T-helper 17 cell (primary cell): ENCODE results near the gene SP140. TPM values are rescaled to one million over a fixed set of nuclear protein-coding genes. Genes with fewer than 3 reads are reported as not detected.
"Not testable (repeated sequence)": the region's sequence is repeated elsewhere in the genome, so short reads cannot be mapped to it uniquely, and the experiment has no call there.

Experiments used
- ATAC-seq: fragments of 150-1000 bp; cut with Tn5 transposase; 2 replicates; pipeline ENCODE4 v1.10.0; 2021; ENCODE audit warnings: mild to moderate bottlenecking, moderate library complexity
- DNase-seq, 3 donors: peaks; one replicate each; pipeline versions ENCODE4 v3.0.0 to v3.0.0-alpha.2; 2020 to 2021
- H3K9me3 ChIP-seq: one replicate; pipeline ENCODE4 v1.7.0; 2013; ENCODE audit warnings: low read length, mild to moderate bottlenecking; ENCODE audit not compliant: control insufficient read depth, poor library complexity, severe bottlenecking
- H3K27ac Mint-ChIP-seq: one replicate; pipeline ENCODE4 v1.8.0; 2022; ENCODE audit warnings: mild to moderate bottlenecking, moderate library complexity, mixed read lengths
- H3K27me3 Mint-ChIP-seq: one replicate; pipeline ENCODE4 v1.8.0; 2022; ENCODE audit warnings: mixed read lengths
- H3K36me3 Mint-ChIP-seq: one replicate; pipeline ENCODE4 v1.8.0; 2022; ENCODE audit warnings: low read depth, mixed read lengths
- H3K4me1 Mint-ChIP-seq: one replicate; pipeline ENCODE4 v1.8.0; 2022; ENCODE audit warnings: mild to moderate bottlenecking, mixed read lengths
- H3K4me3 Mint-ChIP-seq: one replicate; pipeline ENCODE4 v1.8.0; 2022; ENCODE audit warnings: mild to moderate bottlenecking, moderate library complexity, mixed read lengths
- total RNA-seq, 4 donors: library from RNA in 2 of 4; stranded (reverse) in 2 of 4; gene quantifications; one replicate each; pipeline ENCODE4 v1.2.3 and lab custom pipeline; 2022 to 2026

Gene SP140
- total RNA-seq, 2 donors from 2014 or later = 67.2 to 68.2 TPM

DNA sequence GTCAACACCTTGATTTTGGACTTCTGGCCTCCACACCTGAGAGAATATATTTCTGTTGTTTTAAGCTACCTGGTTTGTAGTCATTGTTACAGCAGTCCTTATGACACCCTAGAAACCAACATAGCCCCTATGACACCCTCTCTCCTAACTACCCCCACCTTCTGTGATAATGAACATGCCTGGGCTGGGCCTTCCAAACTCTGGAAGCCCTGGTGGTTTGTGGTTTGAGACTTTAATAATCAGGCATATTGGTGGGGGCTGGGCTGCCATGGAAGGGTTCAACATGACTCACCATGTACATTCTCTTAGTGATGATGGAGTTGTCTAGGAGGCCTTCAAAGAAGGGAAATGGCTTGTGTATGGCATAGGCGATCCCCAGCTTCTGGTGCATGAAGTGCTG, 9.0 kb upstream of the SP140 start:
- Mint-ChIP-seq H3K36me3 (peaks cover 23% of the 10 kb centered on the region), H3K27me3 (no peaks in the 10 kb centered on the region), H3K27ac (no peak overlapping the region), H3K4me1 (peaks cover 50% of the 10 kb centered on the region), H3K4me3 (no peak overlapping the region)
- H3K9me3 ChIP-seq = no peaks in the 10 kb centered on the region
- DNase-seq (no peak), ATAC-seq (no peak)

DNA sequence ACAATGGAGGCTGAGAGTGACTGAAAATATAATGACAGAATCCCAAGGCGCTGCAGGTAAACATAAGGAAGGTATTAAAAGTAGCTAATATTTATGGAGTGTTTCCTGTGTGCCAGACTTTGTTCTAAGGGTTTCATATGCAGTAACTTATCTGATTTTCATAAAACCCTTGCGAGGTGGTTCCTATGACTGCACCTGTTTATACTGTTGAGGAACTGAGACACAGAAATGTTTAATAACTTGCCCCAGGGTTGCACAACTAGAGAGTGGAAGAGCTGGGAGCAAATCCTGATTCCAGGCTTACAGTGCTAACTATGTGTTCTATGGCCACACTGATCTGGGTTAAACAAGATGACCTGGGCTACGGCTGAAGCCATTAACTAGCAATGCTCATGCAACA, 8.1 kb upstream of the SP140 start:
- Mint-ChIP-seq H3K4me1 (peaks cover 49% of the 10 kb centered on the region), H3K4me3 (peak overlapping the region; percentile 92)
- ATAC-seq = no peak

DNA sequence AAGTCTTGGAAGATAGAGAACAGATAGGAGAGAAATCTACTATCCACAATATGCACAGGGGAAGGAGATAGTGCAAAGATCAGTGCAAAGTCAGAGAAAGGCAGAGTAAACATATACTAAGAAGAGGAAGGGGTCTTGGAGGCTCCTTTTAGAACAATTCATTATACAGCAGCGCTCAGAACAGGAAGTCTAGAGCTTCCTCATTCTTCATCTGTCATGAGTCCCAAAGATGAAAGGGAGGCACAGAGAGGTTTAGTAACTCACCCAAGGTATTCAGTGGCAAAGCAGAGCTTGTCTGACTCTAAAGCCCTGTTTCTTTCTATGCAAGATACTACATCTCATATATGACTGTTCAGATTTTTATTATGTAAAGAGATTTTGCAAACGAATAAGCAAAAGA, 7.1 kb upstream of the SP140 start:
- peaks cover 19% of the 10 kb centered on the region for H3K36me3 Mint-ChIP-seq
- H3K4me1 Mint-ChIP-seq = peaks cover 51% of the 10 kb centered on the region
- peak overlapping the region; percentile 92 for H3K4me3 Mint-ChIP-seq
- H3K27me3 Mint-ChIP-seq = no peaks in the 10 kb centered on the region
- DNase-seq (no peak), ATAC-seq (peak; percentile 36)
- no peaks in the 10 kb centered on the region for H3K9me3 ChIP-seq
- H3K27ac Mint-ChIP-seq = peak overlapping the region; percentile 97

More for the DNA sequence above, 8.1 kb upstream of the SP140 start:
- no peaks in the 10 kb centered on the region for H3K27me3 Mint-ChIP-seq
- no peaks in the 10 kb centered on the region for H3K9me3 ChIP-seq
- no peak for DNase-seq
- H3K27ac Mint-ChIP-seq = peak overlapping the region; percentile 97
- peaks cover 19% of the 10 kb centered on the region for H3K36me3 Mint-ChIP-seq

DNA sequence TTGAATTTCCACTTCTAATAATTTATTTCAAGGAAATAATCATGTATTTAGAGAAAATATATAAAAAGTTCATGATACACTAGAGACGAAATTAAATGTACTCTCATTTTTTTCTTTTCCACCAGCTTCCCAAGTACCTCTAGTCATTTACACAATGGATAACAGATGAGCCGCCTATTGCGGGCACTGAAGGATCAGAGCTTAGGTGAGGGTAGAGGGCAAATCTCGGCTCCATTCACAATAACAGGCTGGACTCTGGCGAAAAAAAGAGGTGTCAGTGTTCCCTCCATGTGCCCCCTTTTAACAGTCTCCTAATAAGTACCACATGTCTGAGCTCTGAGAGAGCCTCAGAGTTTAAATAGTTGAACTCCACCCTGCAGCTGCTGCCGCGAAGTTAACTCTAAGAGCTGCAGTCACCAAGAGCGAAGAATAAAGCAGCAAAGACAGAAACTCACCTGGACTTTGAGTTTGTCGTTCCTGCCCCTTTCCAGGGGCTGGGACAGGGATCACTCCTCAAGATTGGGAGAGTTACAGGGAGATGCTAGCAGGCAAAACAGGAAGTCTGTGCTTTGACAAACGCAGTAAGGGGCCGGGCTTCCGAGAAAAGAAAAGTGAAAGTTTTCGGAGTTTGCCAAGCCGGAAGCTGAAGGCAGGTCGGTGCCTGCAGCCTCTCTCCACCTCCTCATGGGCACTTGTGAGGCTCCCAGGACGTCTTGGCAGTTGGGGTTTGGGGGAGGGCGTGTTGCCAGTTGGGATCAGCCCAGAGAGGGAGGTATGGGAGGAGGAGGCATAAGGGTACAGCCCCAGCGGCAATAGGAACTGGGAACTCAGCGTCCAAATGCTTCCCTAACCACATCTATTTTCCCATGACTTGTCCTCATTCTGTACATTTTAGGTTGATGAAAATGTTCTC, 5.9 kb upstream of the SP140 start, which contains the start of gene SP110:
SP110 (minus strand) TSS at position 566 of the 913 bp plus-strand sequence. CDS start 3,057 bp downstream, outside the sequence.
- Mint-ChIP-seq H3K4me1 (peaks cover 50% of the 10 kb centered on the region), H3K4me3 (peak within 1 kb of the TSS; percentile 98), H3K36me3 (peaks cover 11% of the 10 kb centered on the region), H3K27ac (peak within 1 kb of the TSS; percentile 97), H3K27me3 (no peaks in the 10 kb centered on the region)
- H3K9me3 ChIP-seq = no peaks in the 10 kb centered on the region
- DNase-seq (peak; percentile 40 to 60 (median 51)), ATAC-seq (peak; percentile 92)

DNA sequence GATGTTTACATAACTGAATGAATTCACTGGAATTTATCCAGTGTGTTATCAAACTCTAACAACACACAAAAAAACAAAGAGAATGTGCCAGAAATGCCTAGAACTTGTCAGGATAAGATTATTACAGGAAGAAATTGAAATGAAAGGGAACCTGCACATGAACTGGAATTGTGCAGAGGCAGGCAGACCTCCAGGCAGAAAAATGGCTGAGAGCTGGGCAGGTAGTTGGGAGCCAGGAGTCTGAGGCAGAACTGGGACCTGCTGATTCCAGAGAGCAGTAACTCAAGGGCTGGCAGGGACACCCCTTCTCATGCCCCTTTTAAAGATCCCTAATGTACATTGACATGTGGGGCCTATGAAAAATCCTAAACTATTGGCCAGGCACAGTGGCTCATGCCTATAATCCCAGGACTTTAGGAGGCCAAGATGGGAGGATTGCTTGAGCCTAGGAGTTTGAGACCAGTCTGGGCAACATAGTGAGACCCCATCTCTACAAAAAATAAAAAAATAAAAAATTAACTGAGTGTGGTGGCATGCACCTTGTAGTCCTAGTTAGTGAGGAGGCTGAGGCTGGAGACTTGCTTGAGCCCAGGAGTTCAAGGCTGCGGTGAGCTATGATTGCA, 5.1 kb upstream of the SP140 start:
- DNase-seq = no peak
- Mint-ChIP-seq H3K27me3 (no peaks in the 10 kb centered on the region), H3K4me3 (peak overlapping the region; percentile 98), H3K27ac (peak overlapping the region; percentile 97), H3K4me1 (peaks cover 55% of the 10 kb centered on the region), H3K36me3 (peaks cover 8% of the 10 kb centered on the region)
- H3K9me3 ChIP-seq = no peaks in the 10 kb centered on the region
- no peak for ATAC-seq

DNA sequence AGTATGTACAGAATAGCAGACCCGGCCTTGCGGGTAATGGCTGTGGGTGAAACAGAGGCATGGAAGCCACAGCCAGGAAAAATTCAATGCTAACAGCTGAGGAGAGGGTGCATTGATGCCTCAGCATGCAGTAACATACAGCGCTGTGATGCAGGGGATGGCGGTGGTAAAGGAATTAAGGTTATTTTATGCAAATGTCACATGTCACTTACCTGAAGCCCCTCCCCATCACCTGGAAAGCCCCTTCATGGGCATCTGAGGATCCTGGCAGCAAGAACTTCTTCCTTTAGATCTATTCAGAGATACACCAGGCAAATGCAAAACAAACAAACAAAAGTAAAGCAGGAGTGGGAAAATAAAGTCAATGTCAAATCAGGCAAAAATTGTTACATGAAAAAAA, 4.0 kb upstream of the SP140 start:
- H3K4me3 Mint-ChIP-seq = no peak overlapping the region

DNA sequence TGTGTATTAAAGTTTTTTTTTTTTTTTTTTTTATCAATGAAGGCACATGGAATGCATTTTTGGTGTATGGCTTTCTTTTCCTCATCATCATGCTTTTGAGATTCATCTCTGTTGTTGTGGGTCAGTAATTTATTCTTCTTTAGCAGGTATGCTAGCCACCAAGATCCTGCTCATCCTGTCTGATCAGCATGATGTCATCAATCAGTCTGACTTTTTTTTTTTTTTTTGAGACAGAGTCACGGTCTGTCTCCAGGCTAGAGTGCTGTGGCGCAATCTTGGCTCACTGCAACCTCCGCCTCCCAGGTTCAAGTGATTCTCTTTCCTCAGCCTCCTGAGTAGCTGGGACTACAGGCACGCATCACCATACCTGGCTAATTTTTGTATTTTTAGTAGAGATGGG, 2.7 kb upstream of the SP140 start:
- not testable (repeated sequence) for H3K27ac Mint-ChIP-seq, ATAC-seq, H3K4me3 Mint-ChIP-seq, DNase-seq, H3K9me3 ChIP-seq, H3K27me3 Mint-ChIP-seq, H3K36me3 Mint-ChIP-seq
- peaks cover 60% of the 10 kb centered on the region for H3K4me1 Mint-ChIP-seq

More for the DNA sequence above, 4.0 kb upstream of the SP140 start:
- DNase-seq (no peak), ATAC-seq (no peak)
- H3K27me3 Mint-ChIP-seq = no peaks in the 10 kb centered on the region
- peaks cover 59% of the 10 kb centered on the region for H3K4me1 Mint-ChIP-seq
- no peak overlapping the region for H3K27ac Mint-ChIP-seq
- peaks cover 5% of the 10 kb centered on the region for H3K36me3 Mint-ChIP-seq
- H3K9me3 ChIP-seq = no peaks in the 10 kb centered on the region

DNA sequence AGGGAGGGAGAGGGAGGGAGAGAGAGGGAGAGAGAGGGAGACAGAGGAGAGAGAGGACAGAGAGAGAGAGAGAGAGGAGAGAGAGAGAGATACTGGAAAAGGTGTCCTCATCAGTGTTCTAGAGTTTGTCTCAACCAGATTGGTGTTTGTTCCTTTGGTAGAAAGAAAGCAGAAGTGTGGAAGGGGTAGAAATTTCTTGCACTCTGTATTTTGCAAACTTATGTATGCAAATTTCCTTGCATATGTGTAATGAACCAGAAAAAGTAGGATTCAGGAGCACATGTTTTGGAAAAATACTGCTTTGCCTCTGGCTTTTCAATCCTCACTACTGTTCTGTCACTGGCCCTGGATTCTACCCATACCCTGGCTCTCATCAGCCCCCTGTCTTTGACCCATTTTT, 1.1 kb upstream of the SP140 start:
- ATAC-seq (no peak), DNase-seq (no peak)
- Mint-ChIP-seq H3K36me3 (peaks cover 2% of the 10 kb centered on the region), H3K4me3 (no peak overlapping the region), H3K4me1 (peaks cover 60% of the 10 kb centered on the region), H3K27me3 (no peaks in the 10 kb centered on the region), H3K27ac (peak overlapping the region; percentile 99)
- no peaks in the 10 kb centered on the region for H3K9me3 ChIP-seq

DNA sequence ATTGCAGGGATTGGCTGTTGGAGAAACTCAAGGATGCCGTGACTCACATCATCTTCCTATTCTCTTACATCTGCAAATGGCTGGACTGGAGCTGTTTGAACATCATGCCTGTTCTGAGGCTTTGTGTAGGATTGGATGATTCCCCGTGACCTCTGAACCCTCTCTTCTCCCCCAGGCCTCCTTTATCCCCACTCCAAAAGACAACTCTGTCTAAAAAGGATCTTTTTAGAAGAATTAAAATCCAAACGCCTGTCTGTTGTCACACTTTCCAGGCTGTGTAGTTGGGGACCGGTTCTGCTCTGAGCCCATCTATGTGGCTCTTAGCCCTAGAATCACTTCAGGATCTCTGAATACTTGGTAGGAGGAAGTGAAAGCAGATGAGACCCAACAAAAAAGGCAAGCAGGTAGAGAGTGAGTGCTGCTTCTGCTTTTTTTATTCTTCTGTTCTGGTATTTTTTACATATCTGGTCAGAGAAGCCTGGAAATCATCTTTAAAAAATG, 565 bp downstream of the SP140 start:
- Mint-ChIP-seq H3K4me1 (peaks cover 60% of the 10 kb centered on the region), H3K27ac (peak overlapping the region; percentile 99), H3K27me3 (no peaks in the 10 kb centered on the region), H3K4me3 (peak overlapping the region; percentile 94), H3K36me3 (peaks cover 4% of the 10 kb centered on the region)
- DNase-seq = no peak
- peak; percentile 49 for ATAC-seq
- H3K9me3 ChIP-seq = no peaks in the 10 kb centered on the region

DNA sequence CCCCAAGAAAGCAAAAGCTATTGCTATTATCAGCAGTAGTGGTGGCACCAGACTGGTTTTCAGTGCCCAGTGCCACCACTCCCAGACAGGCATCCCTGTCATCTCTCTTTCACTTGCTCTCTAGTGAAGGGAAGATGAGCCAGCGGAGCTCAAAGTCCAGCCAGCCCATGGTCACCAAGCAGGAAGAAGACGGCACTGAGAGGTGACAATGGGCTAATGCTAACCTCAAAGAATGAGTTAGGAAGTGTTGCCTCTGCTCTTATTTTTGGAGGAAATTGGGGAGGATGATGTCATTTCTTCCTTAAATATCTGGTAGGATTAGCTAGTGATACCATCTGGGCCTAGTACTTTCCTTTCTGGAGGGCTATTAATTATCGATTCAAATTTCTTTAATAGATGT, 1.7 kb downstream of the SP140 start:
- Mint-ChIP-seq H3K4me3 (peak overlapping the region; percentile 84), H3K36me3 (peaks cover 7% of the 10 kb centered on the region), H3K4me1 (peaks cover 59% of the 10 kb centered on the region), H3K27ac (peak overlapping the region; percentile 93), H3K27me3 (no peaks in the 10 kb centered on the region)
- ATAC-seq (no peak), DNase-seq (no peak)
- no peaks in the 10 kb centered on the region for H3K9me3 ChIP-seq

DNA sequence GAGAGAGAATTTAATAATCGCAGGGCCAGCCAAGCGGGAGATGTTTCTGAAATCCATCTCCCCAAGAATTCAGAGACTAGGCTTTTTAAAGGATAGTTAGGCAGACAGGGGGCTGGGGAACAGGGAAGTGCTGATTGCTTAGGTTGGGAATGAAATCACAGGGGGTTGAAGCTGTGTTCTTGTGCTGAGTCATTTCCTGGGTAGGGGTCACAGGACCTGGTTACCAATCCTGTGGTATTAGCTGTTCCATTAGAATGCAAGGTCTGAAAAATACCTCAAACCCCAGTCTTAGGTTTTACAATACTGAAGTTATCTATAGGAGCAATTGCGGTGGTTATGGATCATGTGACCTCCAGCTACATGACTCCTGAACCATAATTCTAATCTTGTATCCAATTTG, 4.6 kb downstream of the SP140 start:
- Mint-ChIP-seq H3K27me3 (no peaks in the 10 kb centered on the region), H3K4me1 (peaks cover 55% of the 10 kb centered on the region), H3K4me3 (peak overlapping the region; percentile 1), H3K36me3 (peaks cover 7% of the 10 kb centered on the region), H3K27ac (peak overlapping the region; percentile 93)
- no peaks in the 10 kb centered on the region for H3K9me3 ChIP-seq
- ATAC-seq = no peak
- no peak for DNase-seq

DNA sequence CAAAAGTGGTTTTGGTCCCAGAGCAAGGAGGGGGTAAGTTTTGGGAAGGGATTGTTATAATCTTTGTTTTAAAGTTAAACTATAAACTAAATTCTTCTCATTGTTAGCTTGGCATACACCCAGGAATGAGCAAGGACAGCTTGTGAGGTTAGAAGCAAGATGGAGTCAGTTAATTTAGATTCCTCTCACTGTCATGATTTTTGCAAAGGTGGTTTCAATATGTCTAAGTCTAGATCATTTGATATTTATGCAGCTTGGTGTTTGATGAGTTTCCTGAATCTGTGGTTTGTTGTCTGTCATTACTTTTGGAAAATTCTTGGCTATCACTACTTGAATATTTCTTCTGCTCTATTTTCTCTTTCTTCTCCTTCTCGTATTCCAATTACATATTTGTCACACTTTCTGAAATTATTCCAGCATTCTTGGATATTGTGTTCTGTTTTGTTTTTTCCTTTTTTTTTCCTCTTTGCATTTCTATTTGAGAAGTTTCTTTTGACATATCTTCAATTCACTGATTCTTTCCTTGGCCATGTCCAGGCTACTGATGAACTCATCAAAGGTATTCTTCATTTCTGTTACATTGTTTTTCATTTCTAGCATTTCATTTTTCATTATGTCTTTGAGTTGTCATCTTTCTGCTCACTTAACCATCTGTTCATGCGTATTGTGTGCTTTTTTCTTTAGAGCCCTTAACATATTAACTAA, 5.1 kb downstream of the SP140 start:
- peak overlapping the region; percentile 53 for H3K4me3 Mint-ChIP-seq
- peak overlapping the region; percentile 93 for H3K27ac Mint-ChIP-seq
- peaks cover 7% of the 10 kb centered on the region for H3K36me3 Mint-ChIP-seq
- H3K27me3 Mint-ChIP-seq = no peaks in the 10 kb centered on the region
- H3K9me3 ChIP-seq = no peaks in the 10 kb centered on the region
- DNase-seq (no peak), ATAC-seq (no peak)
- H3K4me1 Mint-ChIP-seq = peaks cover 51% of the 10 kb centered on the region

DNA sequence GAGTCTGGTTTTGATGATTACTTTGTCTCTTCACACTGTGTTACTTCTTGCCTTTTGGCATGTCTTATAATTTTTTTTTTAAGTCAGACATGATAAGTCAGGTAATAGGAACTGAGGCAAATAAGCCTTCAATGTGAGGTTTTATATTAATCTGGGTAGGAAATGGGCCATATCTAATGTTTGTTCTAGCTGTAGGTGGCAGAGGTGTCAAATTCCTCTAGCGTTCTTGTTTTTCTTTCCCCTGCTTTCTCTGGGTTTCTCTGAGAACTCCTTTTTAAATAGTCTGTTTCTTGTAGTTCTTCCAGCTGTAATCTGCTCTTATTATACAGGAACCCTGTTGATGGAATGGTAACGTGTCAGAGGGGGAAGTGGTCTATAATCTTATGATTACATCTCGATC, 5.7 kb downstream of the SP140 start:
- peak overlapping the region; percentile 53 for H3K4me3 Mint-ChIP-seq
- H3K27ac Mint-ChIP-seq = peak overlapping the region; percentile 93
- no peaks in the 10 kb centered on the region for H3K27me3 Mint-ChIP-seq
- no peak for ATAC-seq
- peaks cover 7% of the 10 kb centered on the region for H3K36me3 Mint-ChIP-seq
- no peak for DNase-seq
- H3K4me1 Mint-ChIP-seq = peaks cover 45% of the 10 kb centered on the region
- H3K9me3 ChIP-seq = no peaks in the 10 kb centered on the region
